SU-DHL-6 (cell line): Measurements from ENCODE around the gene BRPF3.

Experiments
- H2AFZ ChIP-seq: fragments of 200-600 bp; sonication (generic); 2 replicates; pipeline ENCODE4 v1.6.1; 2014; ENCODE audit warnings: low read depth, mild to moderate bottlenecking, moderate library complexity, mixed read lengths, antibody characterized with exemption, low read length; ENCODE audit not compliant: severe bottlenecking
- H3F3A ChIP-seq: fragments of 200-600 bp; shearing (Covaris generic); 2 replicates; pipeline ENCODE4 v1.6.0; 2016; ENCODE audit warnings: antibody characterized with exemption, mild to moderate bottlenecking; ENCODE audit not compliant: insufficient read depth
- H3K27ac ChIP-seq: fragments of 200-600 bp; sonication (generic); 2 replicates; pipeline ENCODE4 v1.5.1; 2016; ENCODE audit warnings: low read depth, mild to moderate bottlenecking, low read length, moderate library complexity, mixed read lengths
- H3K27me3 ChIP-seq: fragments of 200-600 bp; sonication (generic), shearing (Covaris generic); 2 replicates; pipeline ENCODE4 v1.6.0; 2014; ENCODE audit warnings: mild to moderate bottlenecking, low read length
- H3K36me3 ChIP-seq: fragments of 200-600 bp; sonication (generic); 2 replicates; pipeline ENCODE4 v1.6.1; 2014; ENCODE audit warnings: mild to moderate bottlenecking, low read length, mixed read lengths
- H3K4me2 ChIP-seq: fragments of 300-600, 200-600 bp; shearing (Covaris generic), sonication (generic); 2 replicates; pipeline ENCODE4 v1.6.0; 2014; ENCODE audit warnings: low read length, low read depth, mild to moderate bottlenecking; ENCODE audit not compliant: poor library complexity, severe bottlenecking
- H3K4me3 ChIP-seq: fragments of 200-600 bp; sonication (generic); 2 replicates; pipeline ENCODE4 v1.5.1; 2014; ENCODE audit warnings: antibody characterized with exemption, low read length, mild to moderate bottlenecking, mixed read lengths; ENCODE audit not compliant: insufficient read depth, poor library complexity, severe bottlenecking
- H3K79me2 ChIP-seq: fragments of 200-600 bp; sonication (generic); 2 replicates; pipeline ENCODE4 v1.6.1; 2014; ENCODE audit warnings: mild to moderate bottlenecking, low read length, moderate library complexity; ENCODE audit not compliant: insufficient read depth
- H3K9ac ChIP-seq: fragments of 200-600 bp; sonication (generic); 2 replicates; pipeline ENCODE4 v1.7.0; 2014; ENCODE audit warnings: mild to moderate bottlenecking, low read length
- H3K9me2 ChIP-seq: fragments of 200-600 bp; sonication (generic); replicated peaks from 2 replicates; pipeline ENCODE4 v1.6.1; 2014; ENCODE audit warnings: low read length; ENCODE audit not compliant: insufficient read depth
- H3K9me3 ChIP-seq: fragments of 200-600 bp; sonication (generic); 2 replicates; pipeline ENCODE4 v1.6.1; 2014; ENCODE audit warnings: low read length, mixed read lengths; ENCODE audit not compliant: insufficient read depth
- H4K20me1 ChIP-seq: fragments of 200-600 bp; sonication (generic); 2 replicates; pipeline ENCODE4 v1.6.1; 2014; ENCODE audit warnings: low read depth, mild to moderate bottlenecking, antibody characterized with exemption, low read length, moderate library complexity, mixed read lengths
- CTCF ChIP-seq: fragments of 200-600 bp; sonication (generic); IDR thresholded peaks from one replicate; pipeline ENCODE4 v1.5.1; 2017; ENCODE audit warnings: antibody characterized with exemption, mild to moderate bottlenecking, low read length, moderate library complexity; ENCODE audit not compliant: insufficient read depth, poor library complexity, severe bottlenecking
- EZH2phosphoT487 ChIP-seq: fragments of 200-600 bp; sonication (generic), shearing (Covaris generic); conservative IDR thresholded peaks from 2 replicates; pipeline ENCODE4 v1.6.1; 2018; ENCODE audit warnings: mild to moderate bottlenecking, antibody characterized with exemption, low read length, moderate library complexity, mixed read lengths

The BRPF3 gene

GRCh38 chr6:36222924-36223323 lies 26.4 kb downstream of the BRPF3 start:
- H3K27ac ChIP-seq = no peak overlapping the region
- peaks cover 39% of the 10 kb centered on the region for H3K36me3 ChIP-seq
- no peaks in the 10 kb centered on the region for H3K79me2 ChIP-seq
- TF ChIP-seq CTCF = no peak
- TF ChIP-seq EZH2phosphoT487 = no peak
- H3K9me3 ChIP-seq = no peaks in the 10 kb centered on the region
- H3K4me3 ChIP-seq = no peak overlapping the region
- H3K9me2 ChIP-seq = no peaks in the 10 kb centered on the region
- no peak overlapping the region for H3K4me2 ChIP-seq
- H4K20me1 ChIP-seq = no peaks in the 10 kb centered on the region
- H3F3A ChIP-seq = no peaks in the 10 kb centered on the region
- no peak overlapping the region for H3K9ac ChIP-seq
- no peaks in the 10 kb centered on the region for H3K27me3 ChIP-seq
- H2AFZ ChIP-seq = no peak overlapping the region

GRCh38 chr6:36223706-36224105 lies 27.2 kb downstream of the BRPF3 start:
- peaks cover 39% of the 10 kb centered on the region for H3K36me3 ChIP-seq
- TF ChIP-seq EZH2phosphoT487 (no peak), CTCF (no peak)

GRCh38 chr6:36224918-36225461 lies 28.4 kb downstream of the BRPF3 start:
- Histone ChIP-seq H3K9me2 (no peaks in the 10 kb centered on the region), H2AFZ (no peak overlapping the region), H3K36me3 (peaks cover 32% of the 10 kb centered on the region), H3K9me3 (no peaks in the 10 kb centered on the region), H3K9ac (no peak overlapping the region), H4K20me1 (no peaks in the 10 kb centered on the region), H3K27me3 (no peaks in the 10 kb centered on the region), H3K79me2 (no peaks in the 10 kb centered on the region), H3F3A (no peaks in the 10 kb centered on the region), H3K4me3 (no peak overlapping the region), H3K27ac (no peak overlapping the region), H3K4me2 (no peak overlapping the region)
- TF ChIP-seq CTCF (no peak), EZH2phosphoT487 (no peak)

More at GRCh38 chr6:36223706-36224105, 27.2 kb downstream of the BRPF3 start:
- H3K27ac ChIP-seq = no peak overlapping the region
- H3K27me3 ChIP-seq = no peaks in the 10 kb centered on the region
- no peaks in the 10 kb centered on the region for H4K20me1 ChIP-seq
- no peaks in the 10 kb centered on the region for H3F3A ChIP-seq
- no peak overlapping the region for H2AFZ ChIP-seq
- H3K9me3 ChIP-seq = no peaks in the 10 kb centered on the region
- no peak overlapping the region for H3K4me3 ChIP-seq
- no peaks in the 10 kb centered on the region for H3K79me2 ChIP-seq
- no peak overlapping the region for H3K9ac ChIP-seq
- H3K9me2 ChIP-seq = no peaks in the 10 kb centered on the region
- no peak overlapping the region for H3K4me2 ChIP-seq
